T1000 (cell line): ENCODE results near the gene KCNG2.
"Not testable (repeated sequence)": the region's sequence is repeated elsewhere in the genome, so short reads cannot be mapped to it uniquely, and the experiment has no call there.

Experiments used
- DNase-seq: peaks from one replicate; lab custom pipeline; 2025; ENCODE audit warnings: mixed read lengths; lab: John Stamatoyannopoulos, UW

The KCNG2 gene

DNA sequence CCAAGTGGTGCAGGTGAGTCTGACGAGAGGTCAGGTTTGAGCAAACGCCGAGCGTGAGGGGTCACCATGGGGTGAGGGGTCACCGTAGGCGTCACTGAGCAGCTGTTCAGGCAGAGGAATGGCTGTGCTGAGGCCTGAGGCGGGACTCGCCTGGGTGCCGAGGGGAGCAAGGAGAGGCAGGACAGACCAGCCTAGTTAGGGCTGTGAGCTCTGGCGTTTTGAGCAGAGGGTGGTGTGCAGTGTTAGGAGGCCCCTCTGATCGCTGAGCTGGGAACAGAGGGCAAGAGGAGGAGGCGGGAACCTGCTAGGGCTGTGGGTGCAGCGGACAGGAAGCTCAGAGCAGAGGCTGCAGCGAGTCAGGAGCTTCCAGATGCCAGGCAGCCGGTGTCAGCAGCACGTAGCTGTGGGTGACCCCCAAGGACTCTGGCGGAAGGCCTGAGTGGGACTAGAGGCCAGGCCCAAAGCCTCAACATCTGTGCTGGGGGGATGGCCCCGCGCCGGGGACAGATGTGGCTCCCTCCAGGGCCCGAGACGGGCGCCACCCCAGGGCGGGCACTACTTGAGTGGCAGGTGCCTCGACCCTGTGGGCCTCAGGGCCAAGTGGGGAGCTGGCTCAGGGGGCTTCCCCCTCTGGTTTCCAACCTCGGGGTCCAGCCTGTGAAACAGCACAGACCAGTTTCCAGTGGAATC lies 55.7 kb downstream of the KCNG2 start:
- DNase-seq = no peak

DNA sequence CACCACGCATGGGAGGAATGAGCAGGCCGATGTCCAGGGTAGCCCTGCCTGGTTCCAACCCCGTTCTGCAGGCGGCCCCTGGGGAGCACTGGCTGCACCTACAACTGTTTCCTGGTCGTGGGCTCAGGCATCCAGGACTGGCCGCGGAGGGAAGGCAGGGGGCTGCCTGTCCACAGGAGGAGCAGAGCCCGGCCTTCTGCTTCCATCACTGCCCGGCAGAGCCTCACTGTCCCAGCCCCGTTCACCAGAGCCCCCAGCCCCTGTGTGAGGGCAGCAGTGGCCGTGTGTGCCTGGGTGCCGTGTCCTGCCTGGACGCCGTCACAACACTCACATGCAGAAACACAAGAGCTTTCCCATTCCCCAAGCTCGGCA lies 56.2 kb downstream of the KCNG2 start:
- DNase-seq = no peak

DNA sequence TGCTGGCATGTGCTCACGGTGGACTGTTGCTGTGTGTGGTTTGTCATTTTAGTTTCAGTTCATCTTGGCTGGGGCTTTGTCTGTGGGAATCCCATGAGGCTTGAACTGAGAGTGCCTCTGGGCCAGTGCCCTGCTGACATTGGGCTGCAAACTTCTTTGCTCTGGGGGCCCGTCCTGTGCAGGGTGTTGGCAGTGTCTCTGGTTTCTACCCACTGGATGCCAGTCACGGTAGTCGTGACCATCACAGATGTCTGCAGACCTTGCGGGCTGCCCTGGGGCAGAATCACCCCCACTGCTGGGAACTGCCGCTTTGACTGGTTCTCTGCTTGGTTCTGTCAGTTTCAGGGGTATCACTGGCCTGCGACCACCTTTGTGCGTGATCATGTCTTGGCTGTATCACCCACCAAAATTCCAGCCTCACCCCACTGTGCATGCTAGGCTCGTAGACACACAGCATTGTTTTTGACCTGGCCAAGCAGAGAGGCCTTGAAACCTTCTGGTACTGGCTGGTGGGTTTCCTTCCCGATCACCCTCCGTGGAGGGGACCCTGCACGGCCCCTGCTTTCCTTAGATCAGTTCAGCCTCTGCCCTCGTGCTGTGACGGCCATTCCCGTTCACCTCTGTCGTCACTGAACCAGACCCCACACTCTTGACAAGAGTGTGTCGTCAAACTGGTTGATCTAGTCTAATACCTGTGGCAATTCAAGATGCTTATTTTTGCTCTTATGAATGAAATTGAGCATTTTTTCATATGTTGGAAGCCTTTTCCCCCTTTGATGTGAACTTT lies 57.6 kb downstream of the KCNG2 start:
- no peak for DNase-seq

DNA sequence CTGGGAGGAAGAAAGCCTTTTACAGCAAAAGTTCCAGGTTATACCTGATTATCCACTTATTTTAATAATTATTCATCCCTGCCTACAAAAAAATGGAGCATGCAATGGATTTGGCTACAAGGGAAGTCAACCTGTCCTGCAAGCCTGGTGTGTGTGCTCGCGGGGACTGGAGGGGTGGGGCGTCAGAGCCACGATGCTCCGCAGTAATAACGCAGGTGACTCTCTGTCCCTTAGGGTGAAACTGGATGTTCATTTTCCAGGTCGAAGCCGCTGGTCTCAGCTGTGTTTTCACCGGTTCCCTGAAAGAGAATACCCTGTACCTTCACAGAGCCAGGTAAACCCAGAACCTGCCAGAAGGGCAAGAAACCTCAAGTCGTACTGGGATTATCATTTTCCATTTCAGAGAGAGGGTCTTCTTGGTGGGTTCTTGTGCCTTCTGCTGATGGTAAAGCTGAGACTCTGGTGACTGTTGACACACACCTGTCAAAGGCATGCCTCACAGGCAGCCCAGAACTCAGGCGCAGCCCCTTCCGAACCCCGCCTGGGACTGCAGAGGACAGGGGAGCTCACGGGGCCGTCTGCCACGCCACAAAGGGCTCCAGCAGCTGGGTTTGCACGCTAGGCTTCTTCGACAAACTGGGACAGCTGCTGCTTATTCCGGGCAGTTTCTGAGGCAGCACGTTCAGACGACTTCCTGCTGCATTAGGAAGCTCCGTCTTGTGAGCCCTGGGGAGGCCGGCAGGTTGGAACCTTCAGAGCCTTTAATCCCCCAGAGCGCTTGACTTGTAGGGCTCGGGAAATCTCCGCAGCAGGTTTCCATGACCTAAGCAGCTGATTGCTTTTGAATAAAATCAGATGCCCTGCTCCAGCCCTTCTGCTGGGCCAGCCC lies 58.6 kb downstream of the KCNG2 start:
- no peak for DNase-seq

DNA sequence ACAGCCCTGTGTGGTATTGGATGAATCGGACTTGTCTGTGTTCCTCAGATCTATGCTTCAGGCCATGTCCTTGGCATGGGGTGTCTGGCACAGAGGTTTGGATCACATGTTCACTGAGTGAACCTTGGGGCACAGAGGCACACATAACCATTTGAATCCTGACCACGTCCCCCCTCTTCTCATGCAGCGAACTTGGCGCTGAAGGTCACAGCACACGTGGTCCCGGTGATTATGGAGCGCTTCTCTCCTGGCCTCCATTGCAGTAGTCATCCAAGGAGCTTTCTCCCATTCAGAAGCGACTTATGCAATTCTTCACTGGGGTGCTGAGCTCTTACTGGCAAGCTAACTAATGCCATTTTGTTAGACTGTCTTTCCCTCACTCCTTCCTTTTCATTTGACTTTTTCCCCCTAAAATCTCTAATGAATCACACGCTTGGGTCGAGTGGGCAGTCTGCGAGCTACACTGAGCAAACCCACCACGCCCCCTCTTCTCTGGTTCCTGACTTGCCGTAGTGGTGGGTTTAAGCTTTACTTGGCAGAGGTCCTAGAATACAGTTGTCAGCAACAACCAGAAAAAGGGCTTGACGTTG lies 59.4 kb downstream of the KCNG2 start:
- DNase-seq = no peak

DNA sequence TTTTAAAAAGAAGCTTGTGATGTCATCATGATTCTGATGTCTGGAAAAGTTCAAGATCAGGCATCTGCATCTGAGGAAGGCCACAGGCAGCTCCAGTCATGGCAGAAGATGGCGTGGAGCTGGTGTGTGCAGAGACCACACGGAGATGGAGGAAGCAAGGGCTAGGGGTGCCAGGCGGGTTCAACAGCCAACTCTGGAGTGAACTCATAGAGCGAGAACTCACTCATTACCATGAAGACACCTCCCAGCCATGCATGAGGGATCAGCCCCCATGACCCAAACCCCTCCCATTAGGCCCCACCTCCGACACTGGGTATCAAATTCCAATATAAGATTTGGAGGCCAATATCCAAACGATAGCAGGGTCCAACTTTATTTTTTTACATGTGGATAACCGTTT lies 61.6 kb downstream of the KCNG2 start:
- DNase-seq = no peak

DNA sequence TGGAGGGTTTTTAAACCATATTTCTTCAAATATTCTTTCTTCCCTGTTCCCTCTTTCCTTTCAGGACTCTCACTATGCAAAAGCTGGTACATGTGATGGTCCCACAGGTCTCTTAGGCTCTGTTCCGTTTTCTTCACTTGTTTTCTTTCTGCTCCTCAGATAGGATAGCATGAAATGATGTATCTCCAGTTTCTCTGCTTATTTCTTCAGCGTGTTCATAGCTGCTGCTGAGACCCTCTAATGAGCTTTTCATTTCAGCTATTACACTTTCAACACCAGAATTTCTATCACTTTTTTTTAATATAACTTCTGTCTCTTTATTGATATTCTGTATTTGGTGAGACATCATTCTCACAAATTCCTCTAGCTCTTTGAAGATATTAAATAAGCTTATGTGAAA lies 63.9 kb downstream of the KCNG2 start:
- DNase-seq = no peak

DNA sequence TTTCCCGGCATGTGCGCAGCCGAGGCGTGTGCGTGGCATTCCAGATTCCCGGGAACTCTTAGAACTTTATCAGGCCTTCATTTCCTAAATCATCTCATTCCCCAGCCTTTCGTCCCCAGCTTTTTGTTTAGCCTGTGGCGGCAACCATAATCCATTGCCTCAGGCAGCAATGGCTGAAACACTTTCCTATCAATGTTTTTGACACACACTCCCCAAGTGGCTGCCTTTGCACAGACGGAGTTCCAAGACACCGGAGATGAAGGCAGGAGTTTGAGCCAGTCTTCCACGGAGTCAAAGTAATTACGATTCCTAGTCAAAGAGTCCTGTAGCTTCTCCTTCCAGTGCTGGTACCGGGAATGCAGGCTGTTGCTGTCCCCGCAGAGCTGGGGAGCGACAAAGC lies 64.8 kb downstream of the KCNG2 start:
- DNase-seq = no peak

DNA sequence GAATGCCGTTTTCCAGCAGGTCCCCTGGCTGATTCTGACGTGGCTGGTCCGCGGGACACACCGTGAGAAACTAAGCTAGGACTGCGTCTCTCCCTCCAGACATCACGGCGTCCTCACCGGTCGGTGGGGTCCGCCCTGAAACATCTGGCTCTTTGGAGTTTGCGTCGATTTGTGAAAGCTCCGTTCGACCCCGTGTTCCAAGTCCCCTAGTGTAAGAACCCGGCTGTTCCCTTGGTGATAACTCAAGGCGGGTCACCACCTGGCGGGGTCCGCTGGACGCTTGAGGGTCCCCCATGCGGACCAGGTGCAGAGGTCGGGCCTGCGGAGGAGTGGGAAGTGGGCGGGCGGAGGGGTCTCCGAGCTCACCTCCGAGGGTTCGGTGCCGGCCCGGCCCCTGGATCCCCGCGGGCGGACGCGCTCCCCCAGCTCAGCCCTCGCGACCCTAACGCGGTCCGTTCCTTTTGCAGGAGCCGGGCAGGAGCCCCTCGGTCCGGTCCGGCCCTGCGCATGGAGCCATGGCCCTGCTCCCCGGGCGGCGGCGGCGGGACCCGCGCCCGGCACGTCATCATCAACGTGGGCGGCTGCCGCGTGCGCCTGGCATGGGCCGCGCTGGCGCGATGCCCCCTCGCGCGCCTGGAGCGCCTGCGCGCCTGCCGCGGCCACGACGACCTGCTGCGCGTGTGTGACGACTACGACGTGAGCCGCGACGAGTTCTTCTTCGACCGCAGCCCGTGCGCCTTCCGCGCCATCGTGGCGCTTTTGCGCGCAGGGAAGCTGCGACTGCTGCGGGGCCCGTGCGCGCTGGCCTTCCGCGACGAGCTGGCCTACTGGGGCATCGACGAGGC lies 65.6 kb downstream of the KCNG2 start:
- DNase-seq = no peak

DNA sequence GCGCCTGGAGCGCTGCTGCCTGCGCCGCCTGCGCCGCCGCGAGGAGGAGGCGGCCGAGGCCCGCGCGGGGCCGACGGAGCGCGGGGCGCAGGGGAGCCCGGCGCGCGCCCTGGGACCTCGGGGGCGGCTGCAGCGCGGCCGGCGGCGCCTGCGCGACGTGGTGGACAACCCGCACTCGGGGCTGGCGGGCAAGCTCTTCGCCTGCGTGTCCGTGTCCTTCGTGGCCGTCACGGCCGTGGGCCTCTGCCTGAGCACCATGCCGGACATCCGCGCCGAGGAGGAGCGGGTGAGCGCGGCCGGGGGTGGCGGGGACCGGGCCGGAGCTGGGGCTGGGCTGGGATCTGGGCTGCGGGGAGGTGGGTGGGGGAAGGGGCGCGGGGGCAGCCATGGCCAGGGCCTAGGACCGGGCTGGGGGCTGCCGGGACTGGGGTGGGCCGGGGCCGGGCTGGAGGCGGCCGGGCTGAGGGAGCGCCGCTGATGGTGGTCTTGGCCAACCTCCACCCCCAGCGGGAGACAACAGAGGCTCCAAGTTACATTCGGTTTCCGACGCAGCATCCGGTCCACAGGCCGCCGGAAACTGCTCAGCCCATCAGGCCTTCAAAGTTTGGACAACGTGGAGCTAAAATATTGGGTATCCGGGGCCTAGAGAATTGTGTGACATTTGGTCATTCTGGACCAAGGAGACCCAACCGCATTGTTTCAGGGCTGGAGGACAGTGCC lies 66.4 kb downstream of the KCNG2 start:
- DNase-seq = no peak

DNA sequence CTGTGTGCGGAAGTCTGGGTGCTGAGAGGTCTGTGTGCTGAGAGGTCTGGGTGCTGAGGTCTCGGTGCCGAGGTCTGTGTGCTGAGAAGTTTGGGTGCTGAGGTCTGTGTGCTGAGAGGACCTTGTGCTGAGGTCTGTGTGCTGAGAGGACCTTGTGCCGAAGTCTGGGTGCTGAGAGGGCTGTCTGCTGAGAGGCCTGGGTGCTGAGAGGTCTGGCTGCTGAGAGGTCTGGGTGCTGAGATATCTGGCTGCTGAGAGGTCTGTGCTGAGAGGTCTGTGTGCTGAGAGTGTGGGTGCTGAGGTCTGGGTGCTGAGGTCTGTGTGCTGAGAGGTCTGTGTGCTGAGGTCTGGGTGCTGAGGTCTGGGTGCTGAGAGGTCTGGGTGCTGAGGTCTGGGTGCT lies 67.2 kb downstream of the KCNG2 start:
- not testable (repeated sequence) for DNase-seq

DNA sequence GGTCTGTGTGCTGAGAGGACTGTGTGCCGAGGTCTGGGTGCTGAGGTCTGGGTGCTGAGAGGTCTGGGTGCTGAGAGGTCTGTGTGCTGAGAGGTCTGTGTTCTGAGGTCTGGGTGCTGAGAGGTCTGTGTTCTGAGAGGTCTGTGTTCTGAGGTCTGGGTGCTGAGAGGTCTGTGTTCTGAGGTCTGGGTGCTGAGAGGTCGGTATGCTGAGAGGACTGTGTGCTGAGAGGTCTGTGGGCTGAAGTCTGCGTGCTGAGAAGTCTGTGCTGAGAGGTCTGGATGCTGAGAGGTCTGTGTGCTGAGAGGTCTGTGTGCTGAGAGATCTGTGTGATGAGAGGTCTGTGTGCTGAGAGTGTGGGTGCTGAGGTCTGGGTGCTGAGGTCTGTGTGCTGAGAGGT lies 68.2 kb downstream of the KCNG2 start:
- DNase-seq = not testable (repeated sequence)

DNA sequence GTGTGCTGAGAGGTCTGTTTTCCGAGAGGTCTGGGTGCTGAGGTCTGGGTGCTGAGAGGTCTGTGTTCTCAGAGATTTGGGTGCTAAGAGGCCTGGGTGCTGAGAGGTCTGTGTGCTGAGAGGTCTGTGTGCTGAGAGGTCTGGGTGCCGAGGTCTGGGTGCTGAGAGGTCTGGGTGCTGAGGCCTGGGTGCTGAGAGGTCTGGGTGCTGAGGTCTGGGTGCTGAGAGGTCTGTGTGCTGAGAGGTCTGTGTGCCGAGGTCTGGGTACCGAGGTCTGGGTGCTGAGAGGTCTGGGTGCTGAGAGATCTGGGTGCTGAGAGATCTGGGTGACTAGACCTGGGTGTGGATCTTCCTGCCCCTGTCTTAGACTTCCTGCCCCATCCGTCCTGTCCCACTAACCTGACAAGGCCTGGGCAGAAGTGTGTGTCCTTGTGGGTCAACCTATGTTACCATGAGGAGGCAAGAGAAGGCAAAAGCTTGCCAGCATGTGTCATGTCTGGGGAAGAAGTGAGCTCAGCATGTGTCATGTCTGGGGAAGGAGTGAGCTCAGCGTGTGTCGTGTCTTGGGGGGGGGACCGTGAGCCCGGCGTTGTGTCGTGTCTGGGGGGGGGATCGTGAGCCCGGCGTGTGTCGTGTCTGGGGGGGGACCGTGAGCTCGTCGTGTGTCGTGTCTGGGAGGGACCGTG lies 69.3 kb downstream of the KCNG2 start:
- DNase-seq = no peak

DNA sequence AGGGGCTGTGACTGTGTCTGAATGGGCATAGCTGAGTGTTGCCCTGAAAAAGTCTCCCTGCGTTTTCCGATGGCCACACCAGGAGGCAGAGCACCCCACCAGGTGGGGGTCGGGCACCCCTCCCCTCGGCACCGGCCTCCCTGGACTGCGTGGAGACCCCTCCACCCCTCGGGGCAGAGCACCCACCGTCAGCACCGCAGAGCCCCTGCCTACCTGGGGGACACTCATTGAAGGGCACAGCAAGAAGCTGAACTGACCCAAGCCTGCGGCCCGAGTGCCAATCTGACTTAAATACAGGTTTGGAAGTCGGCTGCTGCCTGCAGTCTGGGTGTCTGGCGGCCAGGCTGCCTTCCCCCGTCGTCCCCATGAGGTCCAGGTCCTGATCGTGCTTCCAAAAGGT lies 69.9 kb downstream of the KCNG2 start:
- no peak for DNase-seq

DNA sequence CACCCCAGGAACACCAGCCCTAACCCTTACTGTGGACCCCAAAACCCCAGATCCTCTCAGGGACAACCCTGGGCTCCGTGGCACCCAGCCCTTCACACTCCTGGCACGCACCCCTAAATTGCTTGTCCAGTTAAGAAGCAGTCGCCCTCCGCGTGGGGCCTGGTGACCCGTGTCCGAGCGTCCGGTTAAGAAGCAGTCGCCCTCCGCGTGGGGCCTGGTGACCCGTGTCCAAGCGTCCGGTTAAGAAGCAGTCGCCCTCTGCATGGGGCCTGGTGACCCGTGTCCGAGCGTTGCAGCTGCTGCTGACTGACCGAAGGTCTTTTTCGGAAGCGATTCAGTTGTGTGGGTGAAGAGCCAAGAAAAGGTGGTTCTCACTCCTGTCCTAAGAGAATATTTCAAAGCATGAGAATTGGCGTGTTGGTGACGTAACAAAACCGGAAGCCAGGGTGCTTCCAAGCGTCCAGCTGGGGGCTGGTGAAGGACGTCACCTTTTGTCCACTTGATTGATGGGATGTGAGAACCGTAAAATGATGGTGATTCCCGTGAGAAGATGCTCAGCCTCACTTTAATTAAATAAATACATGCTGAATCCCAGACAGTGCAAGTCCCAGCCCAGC lies 70.5 kb downstream of the KCNG2 start:
- no peak for DNase-seq

DNA sequence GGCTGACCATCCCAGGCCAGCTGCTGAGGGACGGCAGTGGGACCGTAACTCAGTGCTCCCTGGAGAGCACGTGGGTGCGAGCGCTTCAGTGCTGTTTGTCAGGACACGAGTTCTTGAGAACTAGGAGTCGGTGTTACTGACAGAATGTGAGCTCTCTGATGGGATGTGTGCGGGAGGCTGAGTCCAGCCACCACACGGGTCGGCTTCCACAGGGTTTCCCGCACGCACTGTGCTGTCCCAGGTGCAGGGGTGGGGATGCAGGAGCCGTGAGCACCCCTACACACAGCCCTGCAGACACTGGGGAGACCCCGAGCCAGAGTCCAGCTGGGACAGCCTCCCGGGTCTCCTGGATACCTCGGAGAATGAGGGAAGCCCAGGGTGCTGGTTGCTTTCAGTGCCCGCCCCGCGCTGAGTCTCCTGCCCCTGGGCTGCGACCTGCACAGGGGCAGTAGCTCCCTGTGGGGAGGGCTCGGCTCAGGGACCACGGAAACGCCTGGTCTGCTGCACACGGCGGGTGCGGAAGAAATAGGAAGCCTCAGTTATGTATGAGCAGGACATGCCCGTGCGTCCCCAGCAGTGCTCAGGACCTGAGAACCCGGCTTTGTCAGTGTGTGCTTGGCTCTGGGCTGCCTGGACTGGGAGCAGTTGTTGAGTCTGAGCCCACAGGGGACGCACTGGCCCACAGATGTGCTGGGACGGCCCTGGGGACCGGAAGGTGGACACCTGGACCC lies 71.2 kb downstream of the KCNG2 start:
- DNase-seq = no peak

DNA sequence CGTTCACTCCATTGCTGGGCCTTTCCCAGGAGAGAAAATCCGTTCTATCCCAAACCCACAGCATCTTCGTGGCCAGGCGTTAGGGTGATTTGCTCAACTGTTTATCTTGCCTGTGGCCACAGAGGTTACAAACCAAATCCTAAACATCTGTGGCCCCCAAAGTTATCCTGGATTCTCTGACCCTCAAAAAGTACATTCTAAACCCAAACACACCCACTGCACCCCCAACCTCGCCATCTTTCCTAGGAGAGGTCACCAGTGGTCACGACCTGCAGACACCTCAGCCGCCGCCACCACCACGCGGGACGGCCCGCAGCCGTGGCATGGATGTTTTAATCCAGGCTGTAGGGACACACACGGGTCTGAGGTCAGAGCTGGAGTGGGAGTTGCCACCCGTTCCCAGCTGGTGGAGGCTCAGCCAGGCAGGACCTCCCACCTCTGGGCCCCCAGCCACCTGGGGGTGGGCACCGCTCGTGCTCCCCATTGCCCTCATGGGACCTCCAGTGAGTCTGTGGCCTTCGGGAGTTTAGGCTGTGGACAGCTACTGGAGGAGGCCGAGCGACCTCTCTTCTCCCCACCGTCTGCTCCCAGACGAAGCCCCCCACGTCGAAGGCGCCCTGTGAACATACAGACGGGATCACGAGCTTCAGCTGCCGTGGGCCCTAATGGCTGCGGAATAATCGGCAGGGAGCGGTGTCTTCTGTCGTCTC lies 72.0 kb downstream of the KCNG2 start:
- no peak for DNase-seq

DNA sequence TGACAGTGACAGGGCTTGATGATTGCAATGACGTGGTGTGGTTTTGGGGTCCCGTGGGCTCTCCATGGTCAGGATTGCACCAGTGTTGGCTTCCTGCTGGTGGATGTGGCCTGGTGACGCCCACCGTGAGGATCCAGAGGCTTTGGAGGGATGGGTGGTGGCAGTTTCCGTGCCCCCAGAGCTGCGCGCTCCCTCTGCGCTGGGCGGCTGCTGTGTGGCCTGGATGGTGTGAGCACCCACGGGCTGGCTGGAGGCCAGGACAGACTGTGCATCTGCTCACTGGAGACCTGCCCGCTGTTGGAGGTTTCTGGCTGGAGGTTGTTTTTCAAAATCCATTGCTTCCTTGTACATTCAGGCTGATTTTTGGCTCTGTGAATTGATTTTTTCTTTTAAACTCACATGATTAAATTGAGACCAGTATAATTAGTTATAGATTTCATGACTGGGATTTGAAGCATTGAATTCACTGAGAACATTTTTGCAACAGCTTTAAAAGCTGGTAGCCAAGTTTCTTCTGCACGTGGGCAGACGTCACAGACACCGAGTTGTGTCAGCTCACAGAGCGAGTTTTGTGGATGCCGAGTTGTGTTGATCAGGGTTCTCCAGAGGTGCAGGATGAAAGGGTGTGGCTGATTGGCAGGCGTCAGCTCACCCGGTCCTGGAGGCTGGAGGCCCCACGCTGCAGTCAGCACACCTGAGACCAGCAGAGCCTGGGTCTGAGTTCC lies 72.7 kb downstream of the KCNG2 start:
- no peak for DNase-seq
